Activated T-cell treated with anti-CD3 and anti-CD28 coated beads, Interleukin-2, amount 50 U/mL, for 24 hours (primary cell): ENCODE results near the gene INPP5A.
"Not testable (repeated sequence)": the region's sequence is repeated elsewhere in the genome, so short reads cannot be mapped to it uniquely, and the experiment has no call there.

Source experiments
- DNase-seq: peaks from one replicate; pipeline ENCODE4 v3.0.0-alpha.2; 2020
- H3K27ac Mint-ChIP-seq: 2 replicates; pipeline ENCODE4 v1.8.0; 2020; ENCODE audit warnings: mild to moderate bottlenecking, mixed read lengths
- H3K27me3 Mint-ChIP-seq: 2 replicates; pipeline ENCODE4 v1.8.0; 2020; ENCODE audit warnings: mixed read lengths
- H3K36me3 Mint-ChIP-seq: 2 replicates; pipeline ENCODE4 v1.8.0; 2020; ENCODE audit warnings: low read depth, mixed read lengths
- H3K4me1 Mint-ChIP-seq: 2 replicates; pipeline ENCODE4 v1.8.0; 2020; ENCODE audit warnings: low read depth, mixed read lengths
- H3K4me3 Mint-ChIP-seq: 2 replicates; pipeline ENCODE4 v1.8.0; 2020; ENCODE audit warnings: mild to moderate bottlenecking, moderate library complexity, mixed read lengths
- H3K9me3 Mint-ChIP-seq: 2 replicates; pipeline ENCODE4 v1.8.0; 2020; ENCODE audit warnings: mixed read lengths

The INPP5A gene

DNA sequence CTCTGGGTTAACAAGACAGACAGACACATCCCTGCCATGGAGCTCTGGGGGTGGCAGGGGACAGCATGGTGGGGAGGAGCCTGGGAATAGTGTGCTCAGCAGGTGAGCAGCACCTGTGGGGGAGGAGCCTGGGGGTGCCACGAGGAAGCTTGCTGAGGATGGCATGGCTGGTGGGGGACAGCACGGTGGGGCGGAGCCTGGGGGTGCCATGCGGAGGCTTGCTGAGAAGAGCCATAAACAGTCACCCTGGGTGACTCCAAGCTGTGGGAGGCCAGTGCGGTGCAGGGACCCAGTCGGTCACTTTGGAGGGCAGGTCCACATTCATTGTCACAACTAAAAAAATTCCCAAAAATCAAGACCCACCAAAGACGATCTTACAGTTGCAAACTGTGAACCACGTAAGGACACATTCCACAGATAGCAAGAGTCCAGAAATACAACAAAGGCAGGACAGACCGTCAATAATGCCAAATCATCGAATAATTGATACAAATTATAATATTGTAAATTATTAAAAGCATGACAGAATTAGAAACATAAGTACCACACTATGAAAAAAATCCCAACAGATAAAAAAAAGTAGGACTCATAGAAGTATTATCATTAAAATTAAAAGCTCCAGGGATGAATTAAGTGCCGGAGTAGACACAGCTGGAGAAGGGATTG, 223.9 kb downstream of the INPP5A start:
- H3K9me3 Mint-ChIP-seq: no peaks in the 10 kb centered on the region
- no peaks in the 10 kb centered on the region for H3K27me3 Mint-ChIP-seq
- H3K4me3 Mint-ChIP-seq: no peak overlapping the region
- no peak overlapping the region for H3K27ac Mint-ChIP-seq
- H3K36me3 Mint-ChIP-seq: peaks cover 27% of the 10 kb centered on the region
- DNase-seq: no peak
- H3K4me1 Mint-ChIP-seq: peaks cover 12% of the 10 kb centered on the region

DNA sequence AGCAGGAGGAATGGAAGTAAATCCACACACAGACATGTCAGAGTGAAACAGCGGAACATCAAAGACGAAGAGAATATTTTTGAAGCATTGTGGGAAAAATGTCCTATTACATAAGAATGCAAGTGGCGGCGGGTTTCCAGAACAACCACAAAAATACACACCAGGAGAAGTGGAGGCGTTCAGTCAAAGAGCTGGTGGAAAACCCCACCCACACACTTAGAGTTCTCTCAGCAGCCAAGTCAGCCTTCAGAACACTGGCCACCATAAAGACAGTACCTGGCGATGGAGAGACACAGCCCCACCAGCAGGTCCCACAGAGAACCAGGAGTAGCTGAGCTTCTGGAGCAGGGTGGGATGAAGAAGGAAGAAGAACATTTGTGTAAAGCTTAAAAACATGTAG, 224.7 kb downstream of the INPP5A start:
- no peak overlapping the region for H3K4me3 Mint-ChIP-seq
- DNase-seq: no peak
- H3K9me3 Mint-ChIP-seq: no peaks in the 10 kb centered on the region
- no peaks in the 10 kb centered on the region for H3K27me3 Mint-ChIP-seq
- peaks cover 12% of the 10 kb centered on the region for H3K4me1 Mint-ChIP-seq
- peaks cover 23% of the 10 kb centered on the region for H3K36me3 Mint-ChIP-seq
- H3K27ac Mint-ChIP-seq: no peak overlapping the region

DNA sequence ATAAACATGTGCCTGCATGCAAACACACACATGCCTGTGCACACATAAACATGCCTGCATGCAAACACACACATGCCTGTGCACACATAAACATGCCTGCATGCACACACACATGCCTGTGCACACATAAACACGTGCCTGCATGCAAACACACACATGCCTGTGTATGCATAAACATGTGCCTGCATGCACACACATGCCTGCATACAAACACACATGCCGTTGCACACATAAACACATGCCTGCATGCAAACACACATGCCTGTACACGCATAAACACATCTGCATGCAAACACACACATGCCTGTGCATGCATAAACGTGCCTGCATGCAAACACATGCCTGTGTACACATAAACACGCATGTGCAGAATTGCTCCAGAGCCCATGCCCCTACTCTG, 226.0 kb downstream of the INPP5A start:
- peaks cover 33% of the 10 kb centered on the region for H3K36me3 Mint-ChIP-seq
- no peaks in the 10 kb centered on the region for H3K27me3 Mint-ChIP-seq
- no peak overlapping the region for H3K27ac Mint-ChIP-seq
- H3K9me3 Mint-ChIP-seq: no peaks in the 10 kb centered on the region
- H3K4me3 Mint-ChIP-seq: no peak overlapping the region
- peaks cover 12% of the 10 kb centered on the region for H3K4me1 Mint-ChIP-seq
- no peak for DNase-seq

DNA sequence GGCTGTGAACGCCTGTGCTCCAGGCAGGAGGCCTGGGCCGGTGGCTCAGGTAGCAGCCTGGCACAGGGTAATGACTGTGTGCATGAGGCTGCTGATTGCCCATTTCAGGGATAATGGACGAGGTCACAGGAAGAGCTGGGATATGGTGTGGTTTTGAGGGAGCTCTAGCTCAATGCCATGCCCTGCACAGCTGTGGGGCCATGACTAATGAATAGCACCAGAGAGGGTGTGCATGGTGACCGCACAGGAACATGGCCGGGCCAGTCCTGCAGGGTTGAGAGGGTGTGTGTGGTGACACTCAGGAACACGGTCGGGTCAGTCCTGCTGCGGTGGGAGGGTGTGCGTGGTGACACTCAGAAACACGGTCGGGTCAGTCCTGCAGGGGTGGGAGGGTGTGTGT, 226.5 kb downstream of the INPP5A start:
- no peak for DNase-seq
- no peaks in the 10 kb centered on the region for H3K27me3 Mint-ChIP-seq
- no peak overlapping the region for H3K4me3 Mint-ChIP-seq
- peaks cover 12% of the 10 kb centered on the region for H3K4me1 Mint-ChIP-seq
- no peak overlapping the region for H3K27ac Mint-ChIP-seq
- H3K36me3 Mint-ChIP-seq: peaks cover 34% of the 10 kb centered on the region
- H3K9me3 Mint-ChIP-seq: no peaks in the 10 kb centered on the region

DNA sequence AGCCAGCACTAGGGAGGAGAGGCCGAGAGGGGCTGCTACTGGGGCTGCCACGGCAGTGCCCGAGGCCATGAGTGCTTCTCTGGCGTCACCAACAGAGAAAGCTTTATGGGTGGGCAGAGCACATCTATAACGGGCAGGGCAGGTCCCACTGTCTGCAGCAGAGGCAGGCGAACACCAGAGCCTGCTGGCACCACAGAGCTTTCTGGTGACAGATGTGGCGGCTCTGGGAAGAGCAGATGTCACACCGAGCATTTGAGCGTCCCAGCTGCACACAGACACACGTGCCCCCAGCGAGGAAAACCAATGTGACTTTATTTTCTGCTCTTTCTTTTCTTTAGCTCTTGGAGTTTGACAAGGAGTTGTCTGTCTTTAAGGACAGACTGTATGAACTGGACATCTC, 227.8 kb downstream of the INPP5A start:
- no peaks in the 10 kb centered on the region for H3K9me3 Mint-ChIP-seq
- H3K4me3 Mint-ChIP-seq: no peak overlapping the region
- no peak for DNase-seq
- H3K4me1 Mint-ChIP-seq: peaks cover 12% of the 10 kb centered on the region
- peaks cover 37% of the 10 kb centered on the region for H3K36me3 Mint-ChIP-seq
- H3K27ac Mint-ChIP-seq: no peak overlapping the region
- H3K27me3 Mint-ChIP-seq: no peaks in the 10 kb centered on the region

DNA sequence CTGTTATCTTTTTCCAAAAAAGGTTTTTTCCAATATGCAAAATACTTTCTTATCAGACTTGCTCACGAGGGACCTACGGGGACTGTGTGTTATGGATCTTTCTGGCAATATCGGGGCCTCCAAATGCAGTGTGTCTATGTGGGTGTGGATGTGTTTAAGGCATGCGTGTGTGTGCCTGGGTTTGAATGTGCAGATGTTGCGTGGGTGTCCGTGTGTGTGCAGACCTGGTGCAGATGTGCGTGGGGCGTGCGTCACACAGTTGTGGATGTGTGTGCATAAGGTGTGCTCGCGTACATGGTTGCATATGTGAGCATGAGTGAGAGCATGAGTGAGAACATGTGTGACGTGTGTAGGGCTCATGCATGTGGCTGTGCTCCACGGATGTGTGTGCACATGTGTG, 228.7 kb downstream of the INPP5A start:
- Mint-ChIP-seq H3K27ac (no peak overlapping the region), H3K9me3 (no peaks in the 10 kb centered on the region), H3K27me3 (no peaks in the 10 kb centered on the region), H3K36me3 (peaks cover 45% of the 10 kb centered on the region), H3K4me3 (no peak overlapping the region), H3K4me1 (peaks cover 12% of the 10 kb centered on the region)
- no peak for DNase-seq

DNA sequence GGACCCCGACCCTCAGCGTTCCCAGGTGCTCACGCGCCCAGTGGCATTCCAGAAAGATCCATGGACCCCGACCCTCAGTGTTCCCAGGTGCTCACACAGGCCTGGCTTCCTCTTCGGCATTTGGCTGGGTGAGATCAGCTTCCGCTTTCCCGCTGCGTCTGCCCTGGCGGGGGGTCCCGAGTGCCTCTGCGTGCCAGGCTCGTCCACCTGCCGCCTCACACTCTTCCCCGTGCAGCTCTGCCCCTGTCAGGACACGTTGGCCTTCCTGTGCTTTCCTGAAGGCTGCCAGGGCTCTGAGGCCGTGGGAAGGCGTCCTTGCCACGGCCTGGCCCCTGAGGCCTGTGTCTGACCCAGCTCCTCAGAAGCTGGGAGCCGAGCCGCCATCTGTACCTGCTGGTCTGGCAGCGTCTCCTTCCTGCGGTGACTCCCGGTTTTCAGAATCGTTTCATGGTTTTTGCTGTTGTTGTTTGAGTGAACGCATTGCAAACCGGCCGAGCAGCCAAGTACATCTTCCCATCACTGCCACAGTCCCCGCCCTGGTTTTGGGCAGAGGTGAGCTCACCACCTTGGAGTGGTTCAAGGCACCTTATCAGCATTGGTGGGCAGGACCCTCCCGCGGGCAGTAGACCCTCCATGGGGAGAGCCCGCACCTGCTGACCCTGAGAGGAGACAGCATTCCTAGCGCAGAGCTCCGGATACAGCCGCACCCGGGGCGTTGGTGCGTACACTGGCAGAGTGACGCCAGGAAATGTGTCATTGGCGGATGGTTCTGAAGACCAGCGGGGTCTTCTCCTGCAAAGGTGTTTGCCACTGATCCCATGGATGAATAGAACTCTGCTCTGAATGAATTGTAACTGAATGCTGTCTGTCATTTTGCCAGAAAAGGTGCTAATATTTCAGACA, 231.0 kb downstream of the INPP5A start:
- no peaks in the 10 kb centered on the region for H3K9me3 Mint-ChIP-seq
- H3K4me3 Mint-ChIP-seq: no peak overlapping the region
- H3K36me3 Mint-ChIP-seq: peaks cover 52% of the 10 kb centered on the region
- no peak for DNase-seq
- no peak overlapping the region for H3K27ac Mint-ChIP-seq
- H3K27me3 Mint-ChIP-seq: no peaks in the 10 kb centered on the region
- H3K4me1 Mint-ChIP-seq: no peaks in the 10 kb centered on the region

DNA sequence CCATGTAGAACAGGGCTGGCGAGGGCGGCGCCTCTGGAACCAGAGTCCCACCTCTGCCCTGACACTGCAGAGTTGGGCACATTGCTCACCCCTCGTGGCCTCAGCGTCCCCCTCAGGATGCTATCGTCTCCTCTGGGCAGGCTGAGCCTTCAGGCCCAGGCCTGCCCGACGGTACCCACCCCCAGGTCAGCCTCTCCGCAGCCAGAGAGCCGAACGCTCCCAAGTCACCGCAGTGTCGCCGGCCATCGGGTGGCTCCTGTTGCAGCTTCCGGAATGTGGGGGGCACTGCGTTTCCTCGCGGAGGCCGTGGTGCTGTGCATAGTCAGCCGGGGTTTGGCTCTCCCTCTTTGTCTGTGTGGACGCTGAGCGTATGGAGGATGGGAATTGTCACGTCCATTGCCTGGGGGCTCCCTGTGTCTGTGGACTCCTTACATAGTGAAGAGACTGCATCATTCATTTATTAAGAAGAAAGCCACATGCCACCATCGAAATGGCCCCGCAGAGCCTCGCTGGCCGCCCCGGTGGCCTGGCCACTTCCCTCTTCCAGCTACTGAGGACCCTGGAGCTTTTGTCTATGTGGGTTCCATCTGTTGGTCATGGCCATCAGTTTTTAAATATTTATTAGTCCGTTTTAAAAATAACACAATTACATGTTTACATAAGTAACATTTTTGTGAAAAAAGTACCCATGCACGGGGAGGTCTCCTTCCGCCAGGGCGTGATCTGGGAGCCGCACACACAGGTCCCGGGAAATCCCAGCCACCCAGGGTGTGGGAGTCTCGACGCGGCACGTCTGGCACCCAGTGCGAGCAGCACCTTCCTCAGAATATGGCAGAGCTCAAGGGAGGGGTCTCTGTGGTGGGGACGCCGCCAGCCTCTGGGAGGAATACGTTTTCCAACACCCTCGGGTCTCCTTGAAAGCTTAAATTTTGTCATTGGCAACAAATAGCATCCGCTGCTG, 232.8 kb downstream of the INPP5A start:
- Mint-ChIP-seq H3K36me3 (peaks cover 46% of the 10 kb centered on the region), H3K4me3 (no peak overlapping the region)

DNA sequence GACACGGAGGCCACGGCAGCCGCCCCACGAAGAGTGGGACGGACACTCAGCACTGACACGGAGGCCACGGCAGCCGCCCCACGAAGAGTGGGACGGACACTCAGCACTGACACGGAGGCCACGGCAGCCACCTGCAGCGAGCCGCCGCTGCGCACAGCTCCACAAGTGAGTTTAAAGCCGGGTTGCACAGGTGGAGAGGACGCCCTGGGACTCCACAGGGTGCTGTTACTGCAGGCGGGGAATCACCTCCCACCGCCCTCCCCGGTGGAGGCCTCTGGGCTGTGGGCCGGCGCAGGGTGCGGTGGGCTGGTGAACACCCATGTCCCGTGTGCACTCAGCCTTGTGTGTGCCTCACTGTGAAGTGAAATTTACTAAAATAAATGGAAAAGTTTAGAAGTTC, 235.2 kb downstream of the INPP5A start:
- H3K9me3 Mint-ChIP-seq, H3K27me3 Mint-ChIP-seq, H3K4me3 Mint-ChIP-seq, H3K27ac Mint-ChIP-seq, H3K4me1 Mint-ChIP-seq, DNase-seq: not testable (repeated sequence)
- peaks cover 43% of the 10 kb centered on the region for H3K36me3 Mint-ChIP-seq

More for the DNA sequence above, 232.8 kb downstream of the INPP5A start:
- no peak overlapping the region for H3K27ac Mint-ChIP-seq
- no peak for DNase-seq
- H3K27me3 Mint-ChIP-seq: no peaks in the 10 kb centered on the region
- H3K4me1 Mint-ChIP-seq: no peaks in the 10 kb centered on the region
- no peaks in the 10 kb centered on the region for H3K9me3 Mint-ChIP-seq

DNA sequence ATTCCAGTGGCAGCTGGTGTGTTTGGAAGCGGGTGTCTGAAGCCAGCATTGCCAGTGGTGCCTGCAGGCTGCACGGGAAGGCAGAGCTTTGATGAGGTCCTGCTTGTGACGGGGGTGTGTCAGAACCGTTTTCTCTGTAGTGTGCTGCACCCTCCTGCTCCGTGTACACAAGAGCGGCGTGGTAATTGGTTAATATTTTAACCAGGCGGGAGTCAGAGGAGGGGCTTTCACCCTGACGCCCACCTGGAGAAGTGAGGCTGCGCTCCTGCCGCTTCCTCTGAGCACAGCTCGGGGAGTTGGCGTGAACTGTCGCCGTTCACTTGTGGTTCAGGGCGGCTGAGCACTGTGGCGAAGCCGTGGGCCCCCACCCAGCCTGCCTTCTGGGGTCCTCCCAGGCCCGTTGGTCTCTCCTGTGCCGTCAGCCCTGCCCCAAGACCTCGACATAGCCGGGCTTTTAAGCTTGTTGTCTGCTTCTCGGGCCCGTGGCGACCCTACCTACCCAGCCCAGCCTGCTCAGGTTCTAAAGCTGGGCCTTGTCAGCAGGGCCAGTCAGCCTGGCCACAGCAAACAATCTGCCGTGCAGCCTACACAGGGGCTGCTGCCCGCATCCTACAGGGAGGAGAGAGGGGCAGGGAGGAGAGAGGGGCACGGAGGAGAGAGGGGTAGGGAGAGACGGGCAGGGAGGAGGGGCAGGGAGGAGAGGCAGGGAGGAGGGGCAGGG, 236.8 kb downstream of the INPP5A start:
- H3K27ac Mint-ChIP-seq: no peak overlapping the region
- H3K36me3 Mint-ChIP-seq: peaks cover 36% of the 10 kb centered on the region
- no peaks in the 10 kb centered on the region for H3K27me3 Mint-ChIP-seq
- no peak for DNase-seq
- H3K9me3 Mint-ChIP-seq: no peaks in the 10 kb centered on the region
- H3K4me3 Mint-ChIP-seq: no peak overlapping the region
- H3K4me1 Mint-ChIP-seq: no peaks in the 10 kb centered on the region

DNA sequence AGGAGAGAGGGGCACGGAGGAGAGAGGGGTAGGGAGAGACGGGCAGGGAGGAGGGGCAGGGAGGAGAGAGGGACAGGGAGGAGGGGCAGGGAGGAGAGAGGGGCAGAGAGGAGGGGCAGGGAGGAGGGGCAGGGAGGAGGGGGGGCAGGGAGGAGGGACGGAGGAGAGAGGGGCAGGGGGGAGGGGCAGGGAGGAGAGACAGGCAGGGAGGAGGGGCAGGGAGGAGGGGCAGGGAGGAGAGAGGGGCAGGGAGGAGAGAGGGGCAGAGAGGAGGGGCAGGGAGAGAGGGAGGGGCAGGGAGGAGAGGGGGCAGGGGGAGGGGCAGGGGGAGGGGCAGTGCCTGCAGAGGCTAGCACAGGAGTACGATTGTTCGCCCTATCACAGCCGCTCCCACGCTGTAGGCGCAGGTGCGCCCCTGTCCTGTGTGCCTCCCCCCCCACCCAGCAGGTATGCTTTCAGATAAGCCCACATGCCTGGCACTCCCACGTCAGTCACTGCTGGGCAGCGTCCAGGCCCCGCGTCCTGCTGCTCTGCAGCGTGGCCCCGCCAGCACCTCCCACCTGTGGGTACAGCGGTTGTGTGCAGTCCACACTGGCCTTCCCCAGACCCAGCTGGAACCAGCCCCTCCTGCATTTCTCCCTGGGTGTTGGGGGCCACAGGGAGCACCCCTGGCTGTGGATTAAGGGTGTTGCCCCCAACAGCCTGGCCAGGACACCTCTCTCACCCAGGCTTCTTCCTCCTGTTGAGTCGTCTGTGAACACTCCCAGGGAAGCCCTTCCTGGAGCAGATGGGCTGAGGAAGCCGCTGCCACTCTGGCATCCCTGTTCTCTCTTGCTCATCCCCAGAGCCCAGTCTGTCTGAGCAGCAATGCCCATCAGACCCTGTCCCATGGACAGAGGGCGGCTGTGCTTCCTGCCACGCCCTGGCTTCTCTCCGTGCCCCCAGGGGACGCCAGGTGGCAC, 237.6 kb downstream of the INPP5A start:
- no peak for DNase-seq
- H3K27ac Mint-ChIP-seq: no peak overlapping the region
- H3K36me3 Mint-ChIP-seq: peaks cover 42% of the 10 kb centered on the region
- H3K27me3 Mint-ChIP-seq: no peaks in the 10 kb centered on the region
- H3K9me3 Mint-ChIP-seq: no peaks in the 10 kb centered on the region
- no peaks in the 10 kb centered on the region for H3K4me1 Mint-ChIP-seq
- no peak overlapping the region for H3K4me3 Mint-ChIP-seq

DNA sequence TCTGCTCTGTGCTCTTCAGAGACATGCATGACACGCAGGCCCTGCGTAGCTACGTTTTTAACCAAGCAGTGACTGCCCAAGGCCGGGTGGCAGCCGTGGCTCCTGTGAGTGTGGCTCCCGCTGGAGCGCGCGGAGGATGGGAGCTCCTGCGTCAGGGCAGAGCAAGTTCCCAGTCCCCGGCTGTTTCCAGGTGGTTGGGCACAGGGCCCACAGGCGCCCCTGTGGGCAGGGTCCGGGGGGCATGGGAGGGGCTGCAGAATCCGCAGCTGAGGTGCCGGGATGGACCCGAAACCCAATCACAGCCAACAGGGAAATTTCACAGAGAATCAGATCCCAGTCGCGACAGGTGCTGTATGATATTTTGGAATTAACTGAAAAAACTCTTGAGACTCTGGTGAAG, 238.6 kb downstream of the INPP5A start:
- H3K36me3 Mint-ChIP-seq: peaks cover 35% of the 10 kb centered on the region
- no peaks in the 10 kb centered on the region for H3K9me3 Mint-ChIP-seq
- no peak for DNase-seq
- H3K4me1 Mint-ChIP-seq: no peaks in the 10 kb centered on the region
- H3K27me3 Mint-ChIP-seq: no peaks in the 10 kb centered on the region
- H3K4me3 Mint-ChIP-seq: no peak overlapping the region
- no peak overlapping the region for H3K27ac Mint-ChIP-seq

DNA sequence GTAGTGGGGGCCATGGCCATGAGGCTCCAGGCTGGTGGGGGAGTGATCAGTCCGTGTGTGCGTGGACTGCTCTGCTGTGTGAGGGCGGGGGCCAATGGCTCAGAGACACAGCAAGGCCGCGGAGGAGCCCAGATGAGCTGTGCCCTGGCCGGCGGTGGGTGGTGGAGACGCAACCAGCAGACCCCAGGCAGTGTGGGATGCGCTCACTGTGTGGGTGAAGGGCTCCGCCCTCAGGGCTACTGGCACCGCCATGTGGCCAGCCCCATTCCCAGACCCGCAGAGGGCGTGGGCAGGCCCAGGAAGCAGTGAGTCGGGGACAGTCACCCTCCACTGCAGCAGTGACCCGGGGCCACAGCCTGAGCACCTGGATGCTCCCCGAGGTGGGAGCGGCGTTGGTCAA, 239.2 kb downstream of the INPP5A start:
- Mint-ChIP-seq H3K4me1 (no peaks in the 10 kb centered on the region), H3K27me3 (no peaks in the 10 kb centered on the region), H3K4me3 (no peak overlapping the region), H3K9me3 (no peaks in the 10 kb centered on the region), H3K36me3 (peaks cover 38% of the 10 kb centered on the region), H3K27ac (no peak overlapping the region)
- no peak for DNase-seq
